Vagina (tissue), 2 donors: Measurements from ENCODE around the gene GSG1L.

Experiments used
- CTCF ChIP-seq, 3 experiments: fragments of 450-650 bp in 2 of 3; fragments of 200-600 bp in 1 of 3; sonication (generic) in 1 of 3; IDR thresholded peaks; one replicate each; pipeline ENCODE4 v1.5.1; 2017 to 2019; ENCODE audit warnings: antibody characterized with exemption in 3 of 3, mild to moderate bottlenecking in 2 of 3, moderate library complexity in 2 of 3
- POLR2A ChIP-seq, 2 donors: fragments of 450-650 bp; IDR thresholded peaks; one replicate each; pipeline ENCODE4 v1.6.1; 2017; ENCODE audit warnings: antibody characterized with exemption in 2 of 2, mild to moderate bottlenecking in 2 of 2, moderate library complexity in 2 of 2
- POLR2AphosphoS5 ChIP-seq, 2 donors: sonication (generic); formaldehyde crosslinking; IDR thresholded peaks; one replicate each; pipeline ENCODE4 v1.9.0; 2017; ENCODE audit warnings: antibody characterized with exemption in 2 of 2, mild to moderate bottlenecking in 2 of 2, low read depth in 1 of 2; ENCODE audit not compliant: insufficient read depth in 1 of 2

GRCh38 chr16:27742333-27742732 is 321.2 kb downstream of the GSG1L start:
- TF ChIP-seq CTCF (IDR thresholded peaks at IDR 0.05) = no peak
- no peak for TF ChIP-seq POLR2A (IDR thresholded peaks at IDR 0.05)
- peak in 1 of 2 donors; percentile 41 for TF ChIP-seq POLR2AphosphoS5 (IDR thresholded peaks at IDR 0.05; ENCODE audit: insufficient read depth in 1 of 2, low read depth in 1 of 2)
